HCT116 (cell line): ENCODE data around the gene ITGB1. TPM values are rescaled to one million over a fixed set of nuclear protein-coding genes. Genes with fewer than 3 reads are reported as not detected.

Source experiments
- ATAC-seq: fragments of 200-7000 bp; cut with Tn5 transposase; 2 replicates; pipeline ENCODE4 v1.9.1; 2020; ENCODE audit warnings: mild to moderate bottlenecking, moderate library complexity
- BruUV-seq: library from RNA; stranded (reverse); fragments of 400-500 nt; replicated peaks from 2 replicates; lab custom pipeline; 2021; lab: Mats Ljungman, UMichigan
- CTCF ChIA-PET: fragments of 300-600 bp; sonication (Branson Sonifier 250); formaldehyde crosslinking; loops from one replicate; lab custom pipeline; 2021; ENCODE audit warnings: antibody characterized with exemption; lab: Charles Lee
- POLR2A ChIA-PET: fragments of 300-600, 350-600 bp; sonication (Branson Sonifier 250); formaldehyde crosslinking; loops from one replicate; lab custom pipeline; 2021; ENCODE audit warnings: antibody characterized with exemption; lab: Charles Lee
- RAD21 ChIA-PET, 2 experiments: fragments of 300-600 bp; sonication (Branson Sonifier 250); formaldehyde crosslinking; loops; one replicate each; lab custom pipeline; 2023; ENCODE audit warnings: low total read pairs in 2 of 2; ENCODE audit not compliant: uncharacterized antibody in 2 of 2, unreplicated experiment in 2 of 2, low non-redundant PET in 1 of 2; lab: Charles Lee
- DNase-seq: peaks from one replicate; pipeline ENCODE4 v3.0.0-alpha.2; 2010; ENCODE audit warnings: low read depth, low spot score
- H2AFZ ChIP-seq: fragments of 200-600 bp; shearing (Covaris generic), sonication (generic); 2 replicates; pipeline ENCODE4 v1.6.1; 2017; ENCODE audit warnings: low read depth, mixed run types, mixed read lengths, antibody characterized with exemption, low read length; ENCODE audit not compliant: poor library complexity, severe bottlenecking
- H3K27ac ChIP-seq: 2 replicates; pipeline ENCODE4 v1.5.1; 2012; ENCODE audit warnings: low read depth, low read length
- H3K27me3 ChIP-seq: fragments of 200-600 bp; sonication (generic); 2 replicates; pipeline ENCODE4 v1.6.1; 2016; ENCODE audit warnings: mixed run types, low read length, mixed read lengths; ENCODE audit not compliant: insufficient read depth
- H3K36me3 ChIP-seq, 2 experiments: fragments of 200-500 bp in 1 of 2; fragments of 200-600 bp in 1 of 2; sonication (Bioruptor generic) in 1 of 2; sonication (generic) in 1 of 2; 2 replicates each; pipeline versions ENCODE4 v1.5.1 to v1.6.1; 2014 to 2016; ENCODE audit warnings: low read length in 2 of 2, inconsistent platforms in 1 of 2, mixed read lengths in 1 of 2, mixed run types in 1 of 2; ENCODE audit not compliant: insufficient read depth in 2 of 2, control insufficient read depth in 1 of 2
- H3K4me1 ChIP-seq, 2 experiments: fragments of 200-600 bp in 1 of 2; sonication (generic) in 1 of 2; 2 replicates each; pipeline versions ENCODE4 v1.5.1 to v1.6.1; 2012 to 2017; ENCODE audit warnings: low read length in 2 of 2, inconsistent platforms in 1 of 2, mild to moderate bottlenecking in 1 of 2, mixed read lengths in 1 of 2, mixed run types in 1 of 2, moderate library complexity in 1 of 2; ENCODE audit not compliant: insufficient read depth in 2 of 2, control insufficient read depth in 1 of 2
- H3K4me2 ChIP-seq: fragments of 200-600 bp; sonication (generic); 2 replicates; pipeline ENCODE4 v1.6.1; 2017; ENCODE audit warnings: mixed run types, low read length, mixed read lengths
- H3K4me3 ChIP-seq, 2 experiments: fragments of 200-600 bp in 1 of 2; sonication (generic) in 1 of 2; replicated peaks in 1 of 2; 2 replicates each; pipeline ENCODE4 v1.5.1; 2011 to 2016; ENCODE audit warnings: low read length in 2 of 2, control low read depth in 1 of 2, low read depth in 1 of 2, mild to moderate bottlenecking in 1 of 2, mixed read lengths in 1 of 2, mixed run types in 1 of 2
- H3K79me2 ChIP-seq: fragments of 200-600 bp; sonication (generic); 2 replicates; pipeline ENCODE4 v1.6.1; 2017; ENCODE audit warnings: mild to moderate bottlenecking, mixed run types, low read length, moderate library complexity, mixed read lengths; ENCODE audit not compliant: insufficient read depth
- H3K9ac ChIP-seq: fragments of 200-600 bp; sonication (generic); 2 replicates; pipeline ENCODE4 v1.6.1; 2016; ENCODE audit warnings: low read length, mixed read lengths
- H3K9me2 ChIP-seq: fragments of 200-600 bp; sonication (generic), shearing (Covaris generic); 2 replicates; pipeline ENCODE4 v1.6.1; 2017; ENCODE audit warnings: mixed run types, mild to moderate bottlenecking, moderate library complexity; ENCODE audit not compliant: insufficient read depth
- H3K9me3 ChIP-seq, 2 experiments: fragments of 200-500 bp in 1 of 2; fragments of 200-600 bp in 1 of 2; sonication (Bioruptor generic) in 1 of 2; sonication (generic) in 1 of 2; 2 replicates each; pipeline ENCODE4 v1.6.1; 2014 to 2017; ENCODE audit warnings: low read length in 2 of 2, mixed read lengths in 2 of 2, inconsistent platforms in 1 of 2, low read depth in 1 of 2, mild to moderate bottlenecking in 1 of 2, mixed run types in 1 of 2, moderate library complexity in 1 of 2; ENCODE audit not compliant: control insufficient read depth in 1 of 2, insufficient read depth in 1 of 2
- H4K20me1 ChIP-seq: fragments of 200-600 bp; sonication (generic), shearing (Covaris generic); 2 replicates; pipeline ENCODE4 v1.6.1; 2017; ENCODE audit warnings: mixed run types, mild to moderate bottlenecking, moderate library complexity; ENCODE audit not compliant: insufficient read depth
- CBX3 ChIP-seq: IDR thresholded peaks from 2 replicates; pipeline ENCODE4 v1.6.1; 2012; ENCODE audit warnings: low read depth
- CEBPB ChIP-seq: IDR thresholded peaks from 2 replicates; pipeline ENCODE4 v1.6.1; 2012; ENCODE audit warnings: low read depth
- CTCF ChIP-seq, 3 experiments: fragments of 200-600 bp in 1 of 3; sonication (generic) in 1 of 3; IDR thresholded peaks in 2 of 3; conservative IDR thresholded peaks in 1 of 3; 2 replicates each; pipeline ENCODE4 v1.5.1; 2012 to 2017; ENCODE audit warnings: low read depth in 2 of 3, low read length in 2 of 3, antibody characterized with exemption in 1 of 3, borderline replicate concordance in 1 of 3, control low read depth in 1 of 3, mild to moderate bottlenecking in 1 of 3, mixed read lengths in 1 of 3, mixed run types in 1 of 3, moderate library complexity in 1 of 3; ENCODE audit not compliant: insufficient read depth in 1 of 3
- EGR1 ChIP-seq: IDR thresholded peaks from 2 replicates; pipeline ENCODE4 v1.6.1; 2012; ENCODE audit warnings: low read depth
- ELF1 ChIP-seq: IDR thresholded peaks from 2 replicates; pipeline ENCODE4 v1.6.1; 2012; ENCODE audit warnings: low read depth, borderline replicate concordance
- EZH2 ChIP-seq: fragments of 200-600 bp; sonication (generic); IDR thresholded peaks from 2 replicates; pipeline ENCODE4 v1.6.1; 2017; ENCODE audit warnings: antibody characterized with exemption, mixed run types
- FOSL1 ChIP-seq: IDR thresholded peaks from 2 replicates; pipeline ENCODE4 v1.6.1; 2012; ENCODE audit warnings: low read depth
- JUND ChIP-seq: IDR thresholded peaks from 2 replicates; pipeline ENCODE4 v1.6.1; 2012
- POLR2AphosphoS5 ChIP-seq: IDR thresholded peaks from 2 replicates; pipeline ENCODE4 v1.6.1; 2011; ENCODE audit warnings: mild to moderate bottlenecking, low read depth, low read length, moderate library complexity
- RAD21 ChIP-seq: IDR thresholded peaks from 2 replicates; pipeline ENCODE4 v1.6.1; 2012; ENCODE audit warnings: low read depth, mild to moderate bottlenecking
- REST ChIP-seq: IDR thresholded peaks from 2 replicates; pipeline ENCODE4 v1.6.1; 2012; ENCODE audit warnings: low read depth
- SP1 ChIP-seq: IDR thresholded peaks from 2 replicates; pipeline ENCODE4 v1.6.1; 2012; ENCODE audit warnings: low read depth
- TCF7L2 ChIP-seq: IDR thresholded peaks from 2 replicates; pipeline ENCODE4 v1.7.0; 2011; ENCODE audit warnings: borderline replicate concordance, inconsistent platforms; ENCODE audit not compliant: insufficient read depth, insufficient read length; ENCODE audit errors: extremely low read depth
- ZBTB33 ChIP-seq: IDR thresholded peaks from 2 replicates; pipeline ENCODE4 v1.6.1; 2011; ENCODE audit warnings: mild to moderate bottlenecking, low read length, moderate library complexity; ENCODE audit not compliant: insufficient replicate concordance; ENCODE audit errors: extremely low read depth
- intact Hi-C: fragments of 100-400 bp; cut with micrococcal nuclease; formaldehyde crosslinking; loops from 2 replicates; pipeline ENCODE4 v1.10.0; 2022
- total RNA-seq: library from RNA; stranded (reverse); gene quantifications from one replicate; pipeline ENCODE4 v1.2.1, GENCODE V29; 2021; ENCODE audit not compliant: unreplicated experiment
- TF ChIP-seq, protein P1 (sequence below): IDR thresholded peaks from 2 replicates; pipeline ENCODE4 v1.6.1; 2012
- TF ChIP-seq, protein P2 (sequence below): IDR thresholded peaks from 2 replicates; pipeline ENCODE4 v1.6.1; 2012

Gene ITGB1
- total RNA-seq, 1 experiment from 2014 or later: 366 TPM

DNA sequence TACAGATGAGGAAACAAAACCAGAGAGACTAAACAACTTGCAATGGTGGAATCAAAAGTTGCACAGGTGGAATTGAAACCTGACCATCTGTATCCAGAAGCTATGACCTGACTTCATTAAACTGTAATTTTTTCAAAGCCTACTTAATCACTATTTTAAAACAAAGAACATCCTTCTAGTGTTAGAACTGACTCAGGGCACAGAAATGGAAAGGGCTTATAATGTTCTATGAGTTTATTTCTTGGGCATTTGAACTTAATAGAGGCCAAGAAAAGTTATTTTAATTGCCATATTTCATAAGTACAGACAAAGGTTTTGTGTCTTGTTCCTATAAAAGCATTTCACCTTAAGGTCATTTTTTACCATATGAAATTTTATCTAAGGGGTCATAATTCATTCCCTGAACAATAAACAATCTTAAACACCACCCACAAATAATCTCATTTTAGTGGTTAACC lies 8.8 kb downstream of the ITGB1 start (continued):
- no peak for TF ChIP-seq ZBTB33
- TF ChIP-seq CBX3: no peak
- no peak for TF ChIP-seq TCF7L2

GRCh38 chr10:32948451-32948850 lies 9.6 kb downstream of the ITGB1 start:
- H3K4me2 ChIP-seq: peak overlapping the region; percentile 44

More at GRCh38 chr10:32948451-32948850, 9.6 kb downstream of the ITGB1 start:
- Histone ChIP-seq H3K9me3 (no peaks in the 10 kb centered on the region), H3K36me3 (peaks cover 0 to 4% of the 10 kb centered on the region in 2 experiments; a peak in 1 of 4 replicates), H4K20me1 (peaks cover 27% of the 10 kb centered on the region; the same call in 1 of the 2 replicates), H3K9me2 (no peaks in the 10 kb centered on the region), H3K4me3 (no peak overlapping the region)
- BruUV-seq: no TSS peak
- POLR2A ChIA-PET: interaction anchor here (1.2 kb wide), 1 partner anchor 9 kb away, joined by 3 read pairs; no protein-coding TSS in a partner anchor
- CTCF ChIA-PET: no interaction called here
- peak; percentile 64 for DNase-seq
- TF ChIP-seq EZH2 (no peak), FOSL1 (no peak), RAD21 (0 out of 2 replicates have a peak, but pooled peaks have one; percentile 9), CTCF (IDR thresholded peaks at IDR 0.05 in 2 of 3, conservative IDR thresholded peaks at IDR 0.05 in 1 of 3; ENCODE audit: borderline replicate concordance in 1 of 3, insufficient read depth in 1 of 3, low read depth in 2 of 3, low read length in 2 of 3) (no peak), JUND (0 out of 2 replicates have a peak, but pooled peaks have one; percentile 16), CEBPB (peak; percentile 90), REST (no peak), ELF1 (no peak), EGR1 (no peak), TCF7L2 (peak; percentile 24), POLR2AphosphoS5 (peak; percentile 41; the same call in 1 of the 2 replicates), SP1 (peak; percentile 49)
- TF ChIP-seq, protein P1, sequence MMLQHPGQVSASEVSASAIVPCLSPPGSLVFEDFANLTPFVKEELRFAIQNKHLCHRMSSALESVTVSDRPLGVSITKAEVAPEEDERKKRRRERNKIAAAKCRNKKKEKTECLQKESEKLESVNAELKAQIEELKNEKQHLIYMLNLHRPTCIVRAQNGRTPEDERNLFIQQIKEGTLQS: peak; percentile 49; the same call in 1 of the 2 replicates
- TF ChIP-seq, protein P2, sequence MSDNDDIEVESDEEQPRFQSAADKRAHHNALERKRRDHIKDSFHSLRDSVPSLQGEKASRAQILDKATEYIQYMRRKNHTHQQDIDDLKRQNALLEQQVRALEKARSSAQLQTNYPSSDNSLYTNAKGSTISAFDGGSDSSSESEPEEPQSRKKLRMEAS: peak; percentile 37
- TF ChIP-seq, all 23 proteins: peak for 8
- peaks cover 100% of the 10 kb centered on the region for H3K79me2 ChIP-seq
- H3K27ac ChIP-seq: peak overlapping the region; percentile 48
- no peak overlapping the region for H3K9ac ChIP-seq
- ATAC-seq: peak; percentile 76
- H2AFZ ChIP-seq: no peak overlapping the region
- peaks cover 77 to 83% of the 10 kb centered on the region in 2 experiments for H3K4me1 ChIP-seq
- no peaks in the 10 kb centered on the region for H3K27me3 ChIP-seq
- RAD21 ChIA-PET: no interaction called here
- intact Hi-C loops: no loop called here
